IMR-90 (cell line): ENCODE measurements around the gene SSU72. TPM values are rescaled to one million over a fixed set of nuclear protein-coding genes. Genes with fewer than 3 reads are reported as not detected.
"Not testable (repeated sequence)": the region's sequence is repeated elsewhere in the genome, so short reads cannot be mapped to it uniquely, and the experiment has no call there.

Experiments used
- ATAC-seq: fragments of 200-7000 bp; cut with Tn5 transposase; 2 replicates; pipeline ENCODE4 v1.9.1; 2020; ENCODE audit warnings: low read depth, mild to moderate bottlenecking, moderate library complexity
- BruUV-seq: library from RNA; stranded (reverse); fragments of 400-500 nt; replicated peaks from 2 replicates; lab custom pipeline; 2021; lab: Mats Ljungman, UMichigan
- CTCF ChIA-PET: fragments of 300-600 bp; formaldehyde crosslinking; extraction: SDS; loops from one replicate; lab custom pipeline; 2021; ENCODE audit warnings: antibody characterized with exemption; lab: Yijun Ruan, JAX
- POLR2A ChIA-PET: fragments of 300-600 bp; sonication (Branson Sonifier 250); formaldehyde crosslinking; loops from one replicate; lab custom pipeline; 2022; ENCODE audit warnings: antibody characterized with exemption; ENCODE audit not compliant: unreplicated experiment; lab: Charles Lee
- DNase-seq: peaks from one replicate; pipeline ENCODE4 v3.0.0; 2013
- H2AFZ ChIP-seq: replicated peaks from 2 replicates; pipeline ENCODE3; 2013; ENCODE audit warnings: low read length, mild to moderate bottlenecking; ENCODE audit not compliant: poor library complexity
- H2AK5ac ChIP-seq: 2 replicates; pipeline ENCODE4 v1.6.1; 2013; ENCODE audit warnings: low read depth, low read length, inconsistent platforms
- H2AK9ac ChIP-seq: replicated peaks from 2 replicates; pipeline ENCODE3; 2013; ENCODE audit warnings: mild to moderate bottlenecking, low read depth, low read length, moderate library complexity; ENCODE audit not compliant: poor library complexity
- H2BK120ac ChIP-seq: 2 replicates; pipeline ENCODE4 v1.6.1; 2013; ENCODE audit warnings: low read depth, low read length, inconsistent platforms
- H2BK15ac ChIP-seq: 3 replicates; pipeline ENCODE4 v1.6.1; 2013; ENCODE audit warnings: low read depth, low read length, inconsistent platforms
- H2BK20ac ChIP-seq: 2 replicates; pipeline ENCODE4 v1.6.1; 2013; ENCODE audit warnings: low read depth, mild to moderate bottlenecking, inconsistent platforms, low read length, moderate library complexity
- H2BK5ac ChIP-seq: 2 replicates; pipeline ENCODE4 v1.6.1; 2013; ENCODE audit warnings: mild to moderate bottlenecking, low read depth, low read length, inconsistent platforms; ENCODE audit not compliant: poor library complexity, severe bottlenecking
- H3K14ac ChIP-seq: replicated peaks from 2 replicates; pipeline ENCODE4 v1.6.1; 2013; ENCODE audit warnings: low read depth, low read length, inconsistent platforms
- H3K18ac ChIP-seq: 2 replicates; pipeline ENCODE4 v1.6.1; 2013; ENCODE audit warnings: low read depth, low read length, control low read depth
- H3K23ac ChIP-seq: 2 replicates; pipeline ENCODE4 v1.6.1; 2013; ENCODE audit warnings: low read depth, low read length, inconsistent platforms
- H3K27ac ChIP-seq: 2 replicates; pipeline ENCODE4 v1.5.1; 2013; ENCODE audit warnings: mild to moderate bottlenecking, control low read depth, low read length; ENCODE audit not compliant: insufficient read depth
- H3K27me3 ChIP-seq: 2 replicates; pipeline ENCODE4 v1.6.1; 2013; ENCODE audit warnings: low read length; ENCODE audit not compliant: control insufficient read depth, insufficient read depth
- H3K36me3 ChIP-seq: 2 replicates; pipeline ENCODE4 v1.6.1; 2013; ENCODE audit warnings: low read length, mixed read lengths; ENCODE audit not compliant: control insufficient read depth, insufficient read depth
- H3K4ac ChIP-seq: 2 replicates; pipeline ENCODE4 v1.6.1; 2013; ENCODE audit warnings: low read depth, low read length, inconsistent platforms
- H3K4me1 ChIP-seq: 2 replicates; pipeline ENCODE4 v1.6.1; 2013; ENCODE audit warnings: low read length, mixed read lengths; ENCODE audit not compliant: control insufficient read depth, insufficient read depth
- H3K4me2 ChIP-seq: 2 replicates; pipeline ENCODE4 v1.6.1; 2013; ENCODE audit warnings: low read depth, mild to moderate bottlenecking, control low read depth, low read length, moderate library complexity
- H3K4me3 ChIP-seq: 2 replicates; pipeline ENCODE4 v1.5.1; 2013; ENCODE audit warnings: low read depth, mild to moderate bottlenecking, control low read depth, low read length, moderate library complexity; ENCODE audit not compliant: insufficient read depth
- H3K56ac ChIP-seq: 2 replicates; pipeline ENCODE4 v1.6.1; 2013; ENCODE audit warnings: low read length, inconsistent platforms; ENCODE audit not compliant: insufficient read depth; ENCODE audit errors: extremely low read depth
- H3K79me1 ChIP-seq, 2 experiments: 2 replicates each; pipeline ENCODE4 v1.6.1; 2013; ENCODE audit warnings: low read length in 2 of 2, inconsistent platforms in 1 of 2, low read depth in 1 of 2
- H3K9ac ChIP-seq: 2 replicates; pipeline ENCODE4 v1.6.1; 2013; ENCODE audit warnings: low read depth, low read length, control low read depth
- H3K9me1 ChIP-seq: 2 replicates; pipeline ENCODE4 v1.6.1; 2013; ENCODE audit warnings: low read length, inconsistent platforms; ENCODE audit not compliant: insufficient read depth
- H3K9me3 ChIP-seq: 2 replicates; pipeline ENCODE4 v1.6.1; 2013; ENCODE audit warnings: low read length; ENCODE audit not compliant: control insufficient read depth, insufficient read depth
- H4K20me1 ChIP-seq: 2 replicates; pipeline ENCODE4 v1.6.1; 2013; ENCODE audit warnings: low read length, inconsistent platforms; ENCODE audit not compliant: insufficient read depth
- H4K5ac ChIP-seq: 2 replicates; pipeline ENCODE4 v1.6.1; 2013; ENCODE audit warnings: mild to moderate bottlenecking, low read depth, low read length, control low read depth
- H4K8ac ChIP-seq, 2 experiments: 2 replicates each; pipeline ENCODE4 v1.6.1; 2013; ENCODE audit warnings: low read depth in 2 of 2, low read length in 2 of 2, control low read depth in 1 of 2, inconsistent platforms in 1 of 2
- H4K91ac ChIP-seq: 2 replicates; pipeline ENCODE4 v1.6.1; 2013; ENCODE audit warnings: low read depth, low read length, inconsistent platforms; ENCODE audit not compliant: insufficient read depth
- WGBS, 2 experiments: methylation state at CpG; one replicate each; pipeline versions ENCODE4 v1.1.5 to v1.1.7; 2013; ENCODE audit warnings: missing lambda C conversion rate in 2 of 2; ENCODE audit not compliant: insufficient read length in 1 of 2; ENCODE audit errors: extremely low coverage in 2 of 2; 5-methylcytosine and 5-hydroxymethylcytosine counted together
- dilution Hi-C: fragments of 300-500 bp; cut with HindIII; formaldehyde crosslinking; loops from one replicate; pipeline ENCODE4 v1.14.3; 2018; ENCODE audit warnings: low sequenced_read_pairs; ENCODE audit not compliant: unreplicated experiment
- in situ Hi-C: fragments of 300-500 bp; cut with MboI; formaldehyde crosslinking; loops from 3 replicates; pipeline ENCODE4 v1.14.3; 2019; ENCODE audit warnings: low sequenced_read_pairs, inconsistent platforms, mixed read lengths
- intact Hi-C: fragments of 100-400 bp; cut with micrococcal nuclease; formaldehyde crosslinking; loops from 2 replicates; pipeline ENCODE4 v1.10.0; 2022
- polyA plus RNA-seq, 3 experiments: library from polyadenylated mRNA; depleted of rRNA; stranded (reverse); fragments of >200 nt; gene quantifications; 2 replicates each; pipeline ENCODE4 v1.2.3, GENCODE V29; 2012; ENCODE audit warnings: low replicate concordance in 1 of 3
- total RNA-seq: library from RNA; depleted of rRNA; stranded (reverse); fragments of >200 nt; gene quantifications from 2 replicates; pipeline ENCODE4 v1.2.3, GENCODE V29; 2012

The SSU72 gene
- total and polyA plus RNA-seq, 2 of the 4 experiments (the other 2 are of a cell fraction) = 33.7 to 88.4 TPM

GRCh38 chr1:1509465-1509850 is 65.2 kb downstream of the SSU72 start:
- no CpG with 5 or more reads among the region's 21 CpGs for WGBS, 2 experiments
- CTCF ChIA-PET = interaction anchor here (0.6 kb wide), 1 partner anchor 396 kb away, joined by 3 read pairs; no protein-coding TSS in a partner anchor
- H3K4me1 ChIP-seq = not testable (repeated sequence)

GRCh38 chr1:1508775-1509464 is 65.7 kb downstream of the SSU72 start:
- H2BK15ac ChIP-seq, H3K18ac ChIP-seq, intact Hi-C loops, H3K4ac ChIP-seq, H3K4me1 ChIP-seq, H3K27ac ChIP-seq, H2AK5ac ChIP-seq, H3K4me2 ChIP-seq, CTCF ChIA-PET, H3K9me1 ChIP-seq, H2AK9ac ChIP-seq, BruUV-seq, H3K23ac ChIP-seq, H3K14ac ChIP-seq, H3K9ac ChIP-seq, H4K20me1 ChIP-seq, dilution Hi-C loops, in situ Hi-C loops, H3K36me3 ChIP-seq, H3K27me3 ChIP-seq, H2BK20ac ChIP-seq, H2BK5ac ChIP-seq, H4K5ac ChIP-seq, H2AFZ ChIP-seq, ATAC-seq, H3K56ac ChIP-seq, H3K4me3 ChIP-seq, POLR2A ChIA-PET, H4K8ac ChIP-seq, H4K91ac ChIP-seq, DNase-seq, H2BK120ac ChIP-seq, H3K9me3 ChIP-seq: not testable (repeated sequence)
- peaks cover 6 to 11% of the 10 kb centered on the region in 2 experiments; a peak in 3 of 4 replicates for H3K79me1 ChIP-seq
- WGBS, 2 experiments = no CpG with 5 or more reads among the region's 34 CpGs

More at GRCh38 chr1:1509465-1509850, 65.2 kb downstream of the SSU72 start:
- H3K4me3 ChIP-seq, H2BK5ac ChIP-seq, H3K9me3 ChIP-seq, H2BK120ac ChIP-seq, H4K20me1 ChIP-seq, H4K5ac ChIP-seq, H3K23ac ChIP-seq, H3K18ac ChIP-seq, H2AK5ac ChIP-seq, H3K27me3 ChIP-seq, H2BK15ac ChIP-seq, H2BK20ac ChIP-seq, H3K56ac ChIP-seq, H3K9ac ChIP-seq, POLR2A ChIA-PET, H3K27ac ChIP-seq, H3K9me1 ChIP-seq, ATAC-seq, BruUV-seq, H3K14ac ChIP-seq, H3K36me3 ChIP-seq, H4K91ac ChIP-seq, H2AFZ ChIP-seq, intact Hi-C loops, H3K4me2 ChIP-seq, DNase-seq, dilution Hi-C loops, H3K4ac ChIP-seq, in situ Hi-C loops, H2AK9ac ChIP-seq, H4K8ac ChIP-seq: not testable (repeated sequence)
- peaks cover 6 to 11% of the 10 kb centered on the region in 2 experiments; a peak in 3 of 4 replicates for H3K79me1 ChIP-seq
